Adrenal gland (tissue), 12 donors: ENCODE measurements around the gene FSD2. TPM values are rescaled to one million over a fixed set of nuclear protein-coding genes. Genes with fewer than 3 reads are reported as not detected.

Source experiments
- DNase-seq, 7 donors: peaks; one replicate each; pipeline ENCODE4 v3.0.0-alpha.2; 2019 to 2020
- H3K27ac ChIP-seq, 5 donors: fragments of 200-600 bp; sonication (generic) in 4 of 5; 1 replicate in 3 of 5; 2 replicates in 2 of 5; pipeline versions ENCODE4 v1.5.1 to v1.8.0; 2016 to 2020; ENCODE audit warnings: mild to moderate bottlenecking in 1 of 5
- H3K27me3 ChIP-seq: fragments of 200-600 bp; 2 replicates; pipeline ENCODE4 v1.8.0; 2021
- H3K36me3 ChIP-seq, 2 donors: fragments of 200-600 bp; replicated peaks in 1 of 2; 1 replicate in 1 of 2; 2 replicates in 1 of 2; pipeline versions ENCODE4 v1.5.1 to v1.8.0; 2018 to 2022
- H3K4me1 ChIP-seq, 2 donors: fragments of 200-600 bp; replicated peaks in 1 of 2; 1 replicate in 1 of 2; 2 replicates in 1 of 2; pipeline versions ENCODE4 v1.5.1 to v1.8.0; 2018 to 2021
- H3K4me3 ChIP-seq, 4 donors: fragments of 200-600 bp; sonication (generic) in 3 of 4; one replicate each; pipeline ENCODE4 v1.5.1; 2016 to 2018
- H3K9me3 ChIP-seq, 3 donors: fragments of 200-600 bp; sonication (generic) in 1 of 3; replicated peaks in 1 of 3; 1 replicate in 2 of 3; 2 replicates in 1 of 3; pipeline versions ENCODE4 v1.5.1 to v1.8.0; 2016 to 2021
- CTCF ChIP-seq, 6 experiments: fragments of 450-650 bp in 4 of 6; fragments of 200-600 bp in 2 of 6; sonication (generic) in 1 of 6; IDR thresholded peaks; 1 replicate in 5 of 6; 2 replicates in 1 of 6; pipeline versions ENCODE4 v1.5.1 to v1.8.0; 2016 to 2021; ENCODE audit warnings: antibody characterized with exemption in 6 of 6, mild to moderate bottlenecking in 2 of 6, moderate library complexity in 1 of 6
- POLR2A ChIP-seq, 2 donors: fragments of 450-650 bp; IDR thresholded peaks; one replicate each; pipeline ENCODE4 v1.6.1; 2017; ENCODE audit warnings: antibody characterized with exemption in 2 of 2, mild to moderate bottlenecking in 2 of 2, moderate library complexity in 1 of 2
- WGBS, 4 donors: extraction: QIAGEN DNeasy Blood & Tissue Kit in 2 of 4; methylation state at CpG; one replicate each; pipeline versions ENCODE4 v1.1.5 to v1.1.7; 2013 to 2017; 5-methylcytosine and 5-hydroxymethylcytosine counted together
- intact Hi-C, 2 donors: fragments of 100-400 bp; cut with DNase I; formaldehyde crosslinking; loops; one replicate each; pipeline versions ENCODE4 v1.14.1 to v1.15.0; 2022 to 2023
- polyA plus RNA-seq, 3 donors: library from polyadenylated mRNA; stranded (reverse); fragments of 200-250 nt in 2 of 3; fragments of 350-450 nt in 1 of 3; fragmentation: Illumina TruSeq in 1 of 3; extraction: RNeasy Lipid Tissue Mini Kit (QIAGEN cat#74804) in 1 of 3; gene quantifications; one replicate each; pipeline ENCODE4 v1.2.3, GENCODE V29; 2013 to 2014
- total RNA-seq, 9 donors: library from RNA; depleted of rRNA in 4 of 9; stranded (reverse); fragments of >200 nt in 4 of 9; fragments of 120-200 nt in 1 of 9; fragmentation: NEBNext Ultra II Directional in 1 of 9; extraction: Animal tissue kit (Norgen Biotek cat#: 25700) in 1 of 9; gene quantifications; one replicate each; pipeline versions ENCODE4 v1.1.0 to v1.2.4, GENCODE V29; 2013 to 2023
- donor health status: healthy with polysubstance abuse.
- donor health status: Bipolar disorder and iron deficiency.
- donor health status: DM: yes; HTN: yes; CAD: no.
- donor health status: DM: no; HTN: no; CAD: no.
- donor health status: DM: no; HTN: no; CAD: no.
- donor health status: DM: yes; HTN: yes; CAD: no.

Gene FSD2
- total and polyA plus RNA-seq, 12 donors = 0.03 to 0.06 TPM; not detected in 10

GRCh38 chr15:82848241-82848993 lies 42.5 kb upstream of the FSD2 start:
- peaks cover 2 to 20% of the 10 kb centered on the region in 2 donors for H3K4me1 ChIP-seq
- intact Hi-C loops = loop anchor here in 1 of 2 donors (5.0 kb wide), 1 partner anchor 154 kb away; no protein-coding TSS in a partner anchor
- H3K9me3 ChIP-seq = no peaks in the 10 kb centered on the region
- H3K27me3 ChIP-seq = no peaks in the 10 kb centered on the region
- no peak overlapping the region for H3K27ac ChIP-seq
- 75 to 94% (median 83%) methylated on average over 6 to 9 of the region's 9 CpGs for WGBS, 4 donors
- DNase-seq = peak in 1 of 7 donors; percentile 19
- no peaks in the 10 kb centered on the region for H3K36me3 ChIP-seq
- no peak overlapping the region for H3K4me3 ChIP-seq
- TF ChIP-seq CTCF (IDR thresholded peaks at IDR 0.05) = no peak
- TF ChIP-seq POLR2A (IDR thresholded peaks at IDR 0.05) = no peak

GRCh38 chr15:82847703-82848102 lies 41.8 kb upstream of the FSD2 start:
- peaks cover 2 to 20% of the 10 kb centered on the region in 2 donors for H3K4me1 ChIP-seq
- intact Hi-C loops = loop anchor here in 1 of 2 donors (5.0 kb wide), 1 partner anchor 155 kb away; no protein-coding TSS in a partner anchor
- H3K4me3 ChIP-seq = no peak overlapping the region
- no peak overlapping the region for H3K27ac ChIP-seq
- WGBS, 4 donors = 71 to 82% (median 77%) methylated on average over 4 to 8 of the region's 8 CpGs
- no peak for DNase-seq
- TF ChIP-seq POLR2A (IDR thresholded peaks at IDR 0.05) = no peak
- no peak for TF ChIP-seq CTCF (IDR thresholded peaks at IDR 0.05)
- H3K9me3 ChIP-seq = no peaks in the 10 kb centered on the region
- H3K36me3 ChIP-seq = no peaks in the 10 kb centered on the region
- no peaks in the 10 kb centered on the region for H3K27me3 ChIP-seq

GRCh38 chr15:82846621-82847020 lies 40.8 kb upstream of the FSD2 start:
- Histone ChIP-seq H3K36me3 (no peaks in the 10 kb centered on the region), H3K9me3 (no peaks in the 10 kb centered on the region), H3K27ac (no peak overlapping the region), H3K4me1 (peaks cover 2 to 20% of the 10 kb centered on the region in 2 donors), H3K4me3 (no peak overlapping the region), H3K27me3 (no peaks in the 10 kb centered on the region)
- TF ChIP-seq POLR2A (IDR thresholded peaks at IDR 0.05) (no peak), CTCF (IDR thresholded peaks at IDR 0.05) (no peak)
- intact Hi-C loops = loop anchor here in 1 of 2 donors (5.0 kb wide), 1 partner anchor 156 kb away; no protein-coding TSS in a partner anchor
- 81 to 93% (median 87%) methylated on average over 4 of the region's 4 CpGs for WGBS, 4 donors
- peak in 1 of 7 donors; percentile 8 for DNase-seq

DNA sequence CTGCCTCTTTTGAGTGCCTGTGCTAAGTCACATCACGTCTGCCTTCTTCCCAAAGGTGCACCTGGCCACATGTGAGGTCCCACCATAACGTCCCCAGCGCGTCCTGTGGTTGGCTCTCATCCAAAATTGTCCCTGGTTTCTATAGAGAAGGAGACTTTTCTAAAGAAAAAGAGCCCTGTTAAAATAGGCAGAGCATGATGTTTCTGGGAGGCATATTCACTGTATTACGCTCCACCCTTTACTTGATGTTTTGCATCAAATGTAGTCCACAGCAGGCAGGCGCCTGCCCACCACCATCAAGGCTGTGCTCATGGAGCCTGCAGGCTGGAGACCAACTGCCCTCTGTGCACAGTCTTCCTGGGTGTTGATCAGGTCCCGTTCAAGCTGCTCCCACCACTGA lies 39.8 kb upstream of the FSD2 start:
- peaks cover 2 to 16% of the 10 kb centered on the region in 2 donors for H3K4me1 ChIP-seq
- H3K27ac ChIP-seq = no peak overlapping the region
- H3K4me3 ChIP-seq = no peak overlapping the region
- WGBS, 4 donors = 73 to 86% (median 82%) methylated on average over 7 of the region's 7 CpGs
- intact Hi-C loops = loop anchor here in 1 of 2 donors (5.0 kb wide), 1 partner anchor 157 kb away; no protein-coding TSS in a partner anchor
- DNase-seq = peak in 1 of 7 donors; percentile 16
- TF ChIP-seq POLR2A (IDR thresholded peaks at IDR 0.05) = no peak
- TF ChIP-seq CTCF (IDR thresholded peaks at IDR 0.05) = no peak
- no peaks in the 10 kb centered on the region for H3K9me3 ChIP-seq
- no peaks in the 10 kb centered on the region for H3K36me3 ChIP-seq
- no peaks in the 10 kb centered on the region for H3K27me3 ChIP-seq
